NCI-H128 (cell line): ENCODE measurements around the gene ITSN1.

ENCODE experiments used
- DNase-seq: peaks from one replicate; lab custom pipeline; 2025; ENCODE audit not compliant: unreplicated experiment; lab: John Stamatoyannopoulos, UW

The ITSN1 gene

GRCh38 chr21:33834801-33835500 lies 192.7 kb downstream of the ITSN1 start:
- no peak for DNase-seq

GRCh38 chr21:33835920-33836319 lies 193.6 kb downstream of the ITSN1 start:
- DNase-seq, result no peak

- no peak for DNase-seq
Observed at GRCh38 chr21:33836408-33836807, 194.1 kb downstream of the ITSN1 start.

GRCh38 chr21:33839167-33839716 lies 196.9 kb downstream of the ITSN1 start:
- no peak for DNase-seq

GRCh38 chr21:33839806-33840205 lies 197.5 kb downstream of the ITSN1 start:
- no peak for DNase-seq

GRCh38 chr21:33840771-33841170 lies 198.5 kb downstream of the ITSN1 start:
- DNase-seq, result no peak

GRCh38 chr21:33841561-33841960 lies 199.3 kb downstream of the ITSN1 start:
- no peak for DNase-seq

- DNase-seq, result no peak
Observed at GRCh38 chr21:33843216-33843615, 200.9 kb downstream of the ITSN1 start.

GRCh38 chr21:33844104-33844889 lies 202.0 kb downstream of the ITSN1 start:
- DNase-seq, result no peak

- DNase-seq, result no peak
Observed at GRCh38 chr21:33844890-33845205, 202.5 kb downstream of the ITSN1 start.

- DNase-seq, result no peak
Observed at GRCh38 chr21:33846141-33846540, 203.8 kb downstream of the ITSN1 start.

GRCh38 chr21:33847588-33848248 lies 205.4 kb downstream of the ITSN1 start:
- DNase-seq, result no peak

- peak; percentile 34 for DNase-seq
Observed at GRCh38 chr21:33848249-33848953, 206.1 kb downstream of the ITSN1 start.

GRCh38 chr21:33849834-33850233 lies 207.5 kb downstream of the ITSN1 start:
- no peak for DNase-seq

GRCh38 chr21:33850401-33850800 lies 208.1 kb downstream of the ITSN1 start:
- no peak for DNase-seq

GRCh38 chr21:33850985-33851384 lies 208.7 kb downstream of the ITSN1 start:
- no peak for DNase-seq

- DNase-seq, result no peak
Observed at GRCh38 chr21:33852485-33852884, 210.2 kb downstream of the ITSN1 start.

GRCh38 chr21:33854604-33855003 lies 212.3 kb downstream of the ITSN1 start:
- no peak for DNase-seq

- DNase-seq, result no peak
Observed at GRCh38 chr21:33855190-33855589, 212.9 kb downstream of the ITSN1 start.

GRCh38 chr21:33856893-33857527 lies 214.7 kb downstream of the ITSN1 start:
- DNase-seq, result no peak
